K562 (cell line): ENCODE measurements around the gene DUSP21. TPM values are rescaled to one million over a fixed set of nuclear protein-coding genes. Genes with fewer than 3 reads are reported as not detected.

ENCODE experiments used
- FOXK2 ChIP-seq, 2 experiments: fragments of 450-650 bp; IDR thresholded peaks in 1 of 2; conservative IDR thresholded peaks in 1 of 2; 2 replicates each; pipeline ENCODE4 v1.6.1; 2016; ENCODE audit warnings: low read depth in 2 of 2, mild to moderate bottlenecking in 1 of 2
- HDAC3 ChIP-seq: fragments of 450-650 bp; IDR thresholded peaks from 2 replicates; pipeline ENCODE4 v1.6.1; 2018; ENCODE audit warnings: borderline replicate concordance, mild to moderate bottlenecking, moderate library complexity; ENCODE audit not compliant: partially characterized antibody
- MEF2D ChIP-seq: conservative IDR thresholded peaks from 2 replicates; pipeline ENCODE4 v1.6.1; 2016; ENCODE audit warnings: low read depth, missing genetic modification characterization, missing compliant biosample characterization
- MNT ChIP-seq, 2 experiments: fragments of 450-650 bp; conservative IDR thresholded peaks; 2 replicates each; pipeline ENCODE4 v1.6.1; 2017; ENCODE audit warnings: mild to moderate bottlenecking in 2 of 2, moderate library complexity in 2 of 2
- PBX2 ChIP-seq, 2 experiments: IDR thresholded peaks in 1 of 2; conservative IDR thresholded peaks in 1 of 2; 2 replicates each; pipeline ENCODE4 v1.6.1; 2016; ENCODE audit warnings: low read depth in 2 of 2, mild to moderate bottlenecking in 1 of 2, missing compliant biosample characterization in 1 of 2, missing genetic modification characterization in 1 of 2, moderate library complexity in 1 of 2
- SMARCE1 ChIP-seq: fragments of 450-650 bp; IDR thresholded peaks from 2 replicates; pipeline ENCODE4 v1.7.1; 2016; ENCODE audit warnings: mild to moderate bottlenecking
- ZNF318 ChIP-seq, 2 experiments: fragments of 450-650 bp; IDR thresholded peaks; 2 replicates each; pipeline ENCODE4 v1.6.1; 2016; ENCODE audit warnings: mild to moderate bottlenecking in 2 of 2, borderline replicate concordance in 1 of 2, low read depth in 1 of 2, moderate library complexity in 1 of 2
- ZNF592 ChIP-seq: fragments of 450-650 bp; IDR thresholded peaks from 2 replicates; pipeline ENCODE4 v1.6.1; 2017; ENCODE audit warnings: antibody characterized with exemption, mild to moderate bottlenecking
- ZSCAN29 ChIP-seq: fragments of 450-650 bp; IDR thresholded peaks from 2 replicates; pipeline ENCODE4 v1.6.1; 2017
- polyA plus RNA-seq, 8 experiments: library from polyadenylated mRNA; depleted of rRNA in 4 of 8; stranded (reverse) in 5 of 8; unstranded in 3 of 8; fragments of >200 nt; fragmentation: Nextera tagmentation in 2 of 8; fragmentation: Illumina TruSeq in 1 of 8; extraction: Ambion mirVana in 2 of 8; extraction: Trizol in 1 of 8; gene quantifications; 2 replicates each; pipeline versions ENCODE4 v1.2.1 to v1.2.3, GENCODE V29; 2011 to 2014; ENCODE audit warnings: inconsistent platforms in 1 of 8, missing spikeins in 1 of 8
- total RNA-seq, 7 experiments: library from RNA; depleted of rRNA in 6 of 7; stranded (reverse); fragments of >200 nt in 6 of 7; fragmentation: Illumina TruSeq in 2 of 7; extraction: Trizol in 2 of 7; gene quantifications; 2 replicates each; pipeline versions ENCODE4 v1.2.1 to v1.2.3, GENCODE V29; 2011 to 2021; ENCODE audit warnings: low replicate concordance in 1 of 7

DUSP21 gene
- total and polyA plus RNA-seq, 9 of the 15 experiments (the other 6 are each of a cell fraction or from before 2014, with no cell fraction given), result 0.14 to 2.5 (median 1.3) TPM

GRCh38 chrX:44843318-44843702 is 511 bp upstream of the DUSP21 start (continued):
- TF ChIP-seq MNT (conservative IDR thresholded peaks at IDR 0.05), result 0 out of 4 replicates have a peak, but pooled peaks have one; percentile 16 to 36
- TF ChIP-seq SMARCE1, result peak; percentile 52; the same call in 1 of the 2 replicates
- TF ChIP-seq PBX2 (CRISPR knock-in tag; IDR thresholded peaks at IDR 0.05; ENCODE audit: low read depth), result no peak
- peak; percentile 60 for TF ChIP-seq PBX2 (tag; conservative IDR thresholded peaks at IDR 0.05; ENCODE audit: low read depth)
- TF ChIP-seq ZNF592, result peak; percentile 77; the same call in 1 of the 2 replicates
- no peak for TF ChIP-seq HDAC3
- no peak for TF ChIP-seq ZSCAN29
- no peak for TF ChIP-seq MEF2D (tag)
- peak; percentile 37 to 47; a peak in 1 of 4 replicates for TF ChIP-seq FOXK2 (conservative IDR thresholded peaks at IDR 0.05 in 1 of 2, IDR thresholded peaks at IDR 0.05 in 1 of 2; ENCODE audit: low read depth in 2 of 2)
- TF ChIP-seq ZNF318 (IDR thresholded peaks at IDR 0.05; ENCODE audit: borderline replicate concordance in 1 of 2, low read depth in 1 of 2), result 0 out of 4 replicates have a peak, but pooled peaks of 1 of the 2 experiments have one; percentile 50
